HUDEP-2 (cell line): ENCODE data around the gene SGTA.
"Not testable (repeated sequence)": the region's sequence is repeated elsewhere in the genome, so short reads cannot be mapped to it uniquely, and the experiment has no call there.

ENCODE experiments used
- DNase-seq, 76 experiments: peaks; one replicate each; lab custom pipeline; 2025; ENCODE audit not compliant: unreplicated experiment in 76 of 76; lab: John Stamatoyannopoulos, UW

Gene SGTA

DNA sequence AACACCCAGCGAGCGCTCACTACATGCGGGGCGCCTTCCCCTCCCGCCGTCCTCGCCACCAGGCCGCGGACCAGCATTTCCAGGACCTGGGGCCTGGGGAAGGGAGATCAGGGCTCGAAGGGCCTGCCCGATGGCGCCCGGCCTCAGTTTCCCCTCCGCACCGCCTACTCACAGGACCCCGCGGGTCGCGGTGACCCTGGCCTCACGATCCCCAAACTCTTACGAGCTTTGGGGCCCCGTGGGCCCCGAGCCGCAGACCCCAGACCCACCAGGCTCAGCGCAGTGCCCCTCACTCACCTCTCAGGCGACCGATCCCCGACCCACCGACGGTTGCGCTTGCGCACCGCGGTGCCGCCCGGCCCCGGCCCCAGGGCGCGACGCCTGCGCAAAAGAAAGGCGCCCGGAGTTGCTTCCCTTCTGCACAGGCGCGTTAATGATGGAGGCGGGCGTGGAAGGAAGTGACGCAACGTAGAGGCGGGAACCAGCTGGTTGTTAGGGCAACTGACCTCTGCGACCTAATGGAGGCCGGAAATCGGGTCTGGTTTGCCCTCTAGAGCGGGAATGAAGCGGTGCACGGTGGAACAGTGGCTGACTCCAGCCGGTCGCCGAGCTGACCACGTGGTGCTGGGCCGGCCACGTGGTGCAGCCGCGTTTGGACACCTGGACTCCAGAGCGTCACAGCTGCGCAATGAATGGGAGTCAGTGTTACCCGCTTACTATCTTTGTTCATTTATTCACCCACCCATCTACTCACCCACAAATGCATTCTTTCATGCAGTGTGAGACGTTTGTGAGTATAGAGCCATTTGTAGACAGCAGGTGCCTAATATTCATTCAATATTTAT is at the start of gene SGTA:
Gene SGTA, minus strand, starts transcription at position 338 of the 845 bp plus-strand sequence. CDS start 14,205 bp downstream, outside the sequence.
- peak in 75 of 76 experiments; percentile 84 to 100 (median 99) for DNase-seq

DNA sequence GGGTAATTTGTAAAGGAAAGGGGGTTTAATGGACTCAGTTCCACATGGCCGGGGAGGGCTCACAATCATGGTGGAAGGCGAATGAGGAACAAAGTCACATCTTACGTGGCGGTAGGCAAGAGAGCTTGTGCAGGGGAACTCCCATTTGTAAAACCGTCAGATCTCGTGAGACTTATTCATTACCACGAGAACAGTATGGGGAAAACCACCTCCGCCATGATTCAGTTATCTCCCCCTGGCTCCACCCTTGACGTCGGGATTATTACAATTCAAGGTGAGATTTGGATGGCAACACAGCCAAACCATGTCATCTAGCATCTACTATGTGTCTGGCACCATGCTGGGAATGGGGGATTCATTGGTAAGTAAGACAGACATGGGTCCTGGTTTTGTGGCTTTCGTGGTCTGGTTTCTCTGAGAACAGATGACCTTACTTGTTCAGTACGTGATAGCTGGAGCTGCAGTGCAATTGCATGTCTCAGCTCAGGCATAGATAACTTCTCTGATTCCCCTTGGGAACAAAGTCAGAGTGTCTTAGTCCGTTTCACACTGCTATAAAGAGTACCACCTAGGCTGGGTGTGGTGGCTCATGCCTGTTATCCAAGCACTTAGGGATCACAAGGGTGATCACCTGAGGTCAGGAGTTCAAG is 44.9 kb upstream of the SGTA start:
- no peak for DNase-seq

- no peak for DNase-seq
Observed at GRCh38 chr19:2827022-2827421, 43.9 kb upstream of the SGTA start.

GRCh38 chr19:2824129-2824528 is 41.1 kb upstream of the SGTA start:
- no peak for DNase-seq

DNA sequence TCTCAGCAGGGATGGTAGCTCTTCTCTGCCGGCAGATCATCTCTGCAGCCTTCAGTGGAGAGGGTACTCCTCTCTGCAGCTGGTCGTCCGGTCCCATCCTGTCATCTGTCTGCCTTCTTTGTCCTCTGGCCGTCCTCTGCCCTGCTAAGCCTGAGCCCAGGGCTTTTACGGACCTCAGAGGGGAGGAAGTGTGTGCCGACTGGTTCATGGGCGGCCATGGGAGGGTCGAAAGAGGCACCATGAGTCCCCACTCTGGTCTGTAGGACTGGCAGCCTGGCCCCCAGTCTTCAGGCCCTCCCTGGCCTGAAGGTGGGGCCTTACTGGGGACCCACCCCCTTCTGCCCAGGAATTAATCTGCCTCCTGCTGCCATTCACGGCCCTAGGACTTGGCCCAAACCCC is 40.6 kb upstream of the SGTA start:
- no peak for DNase-seq

DNA sequence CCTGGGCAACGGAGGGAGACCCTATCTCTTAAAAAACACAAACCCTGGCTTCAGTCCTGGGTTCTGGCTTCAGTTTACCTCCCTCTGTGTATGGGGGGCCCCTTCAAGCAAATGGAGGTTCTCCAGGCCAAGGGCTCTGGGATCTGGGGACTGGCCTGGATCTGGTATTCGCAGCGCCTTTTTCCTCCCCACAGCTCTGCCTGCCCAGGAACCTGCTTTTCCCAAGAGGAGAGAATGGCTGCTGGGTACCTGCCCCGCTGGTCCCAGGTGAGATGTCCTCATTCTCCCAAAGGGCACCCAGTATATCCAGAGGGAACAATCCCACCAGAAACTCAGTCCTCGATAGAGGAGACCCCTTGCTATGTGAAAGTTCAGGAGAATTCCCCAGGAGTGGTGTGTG is 39.8 kb upstream of the SGTA start:
- DNase-seq, result no peak

DNA sequence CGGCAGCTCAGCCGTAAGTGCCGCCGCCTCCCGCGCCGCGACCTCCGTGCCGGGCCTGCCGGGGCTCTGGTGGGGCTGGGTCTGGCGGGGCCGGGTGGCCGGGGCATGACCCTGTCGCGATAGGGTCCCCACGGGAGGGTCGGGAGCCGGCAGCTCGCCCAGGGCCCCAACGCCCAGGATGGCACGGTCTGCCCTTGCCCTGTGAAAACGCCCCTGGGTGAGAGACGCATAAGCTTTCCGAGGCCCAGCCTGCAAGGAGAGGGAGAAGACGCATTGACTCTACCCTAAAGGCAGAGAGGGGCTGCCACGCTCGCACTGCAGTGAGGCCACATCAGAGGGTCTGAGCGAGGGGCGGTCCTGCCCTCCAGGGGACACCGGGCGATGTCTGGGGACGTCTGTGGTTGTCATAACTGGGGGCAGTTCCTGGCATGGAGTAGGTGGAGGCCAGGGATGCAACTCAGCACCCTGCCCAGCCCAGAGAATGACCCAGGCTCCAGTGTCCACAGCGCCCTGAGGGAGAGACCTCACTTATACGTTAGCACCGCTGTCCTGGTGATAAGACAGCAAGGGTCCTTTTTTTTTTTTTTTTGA is 37.1 kb upstream of the SGTA start:
- DNase-seq, result peak in 4 of 76 experiments; percentile 23 to 45 (median 26)

DNA sequence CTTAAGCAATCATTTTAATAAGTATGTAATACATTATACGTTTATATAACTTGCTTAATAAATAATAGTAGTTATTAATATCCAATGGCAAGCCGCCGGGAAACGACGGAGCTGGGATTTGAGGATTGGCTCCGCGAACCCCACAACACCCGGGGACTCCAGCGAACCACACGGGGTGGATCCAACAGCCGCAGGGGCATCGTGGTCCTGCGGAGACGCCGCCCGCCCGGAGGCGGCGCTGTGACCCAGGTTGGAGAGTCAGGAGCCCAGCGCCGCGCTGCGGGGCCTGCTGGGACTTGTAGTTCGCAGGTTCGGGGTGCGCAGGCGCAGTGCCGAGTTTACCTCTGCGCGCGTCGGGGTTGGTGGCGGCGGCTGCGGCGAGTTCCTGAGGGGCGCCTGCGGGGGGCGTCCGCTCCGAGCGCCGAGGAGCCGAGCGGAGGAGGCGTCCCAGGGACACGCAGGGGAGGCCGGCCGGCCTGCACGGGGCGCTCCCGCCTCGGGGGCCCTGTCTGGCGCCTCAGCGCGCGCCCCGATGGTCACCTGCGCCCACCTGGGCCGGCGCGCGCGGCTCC is 36.6 kb upstream of the SGTA start, which contains the start of gene ZNF554:
Gene ZNF554, plus strand, starts transcription at position 329 of the 572 bp plus-strand sequence. Its CDS starts 204 bp downstream, at position 533.
- DNase-seq, result peak in 75 of 76 experiments; percentile 42 to 99 (median 97)

GRCh38 chr19:2817237-2817829 is 34.3 kb upstream of the SGTA start:
- not testable (repeated sequence) for DNase-seq

DNA sequence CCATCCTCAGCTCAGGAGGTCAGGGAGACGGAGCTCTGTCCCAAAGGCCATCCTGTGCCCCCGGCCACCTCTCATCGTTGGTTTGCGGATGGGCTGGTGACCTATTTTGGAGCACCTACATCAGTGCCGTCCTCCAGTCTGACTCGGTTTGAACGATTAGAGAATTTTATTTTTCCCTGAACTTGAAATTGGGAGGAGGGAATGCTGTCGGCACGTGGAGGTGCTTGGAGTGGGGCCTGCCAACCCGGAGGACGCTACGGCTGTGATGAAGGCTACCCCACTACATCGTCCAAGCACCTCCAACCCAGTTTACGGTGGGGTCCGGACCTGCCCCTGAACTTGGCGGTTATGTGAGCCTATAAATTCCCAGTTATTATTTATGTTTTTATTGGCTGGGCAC is 33.6 kb upstream of the SGTA start:
- no peak for DNase-seq

DNA sequence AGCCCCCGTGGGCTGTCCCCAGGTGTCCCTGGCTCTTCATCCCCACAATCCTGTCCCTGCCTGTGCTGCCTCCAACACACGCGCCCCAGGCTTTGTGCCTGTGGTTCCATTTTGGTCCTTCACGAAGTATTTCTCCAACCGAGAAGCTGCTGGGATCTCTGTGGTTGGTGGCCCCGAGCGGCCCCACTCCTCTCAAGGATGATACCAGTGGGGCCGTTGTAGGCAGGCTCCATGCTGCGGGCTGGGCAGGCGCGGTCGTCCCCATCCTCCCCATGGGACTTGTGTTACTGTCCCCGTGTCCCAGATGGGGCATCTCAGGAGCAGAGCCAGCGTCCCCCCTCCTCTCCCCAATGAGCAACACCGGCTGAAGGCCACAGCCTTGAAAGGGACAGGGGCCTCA is 32.9 kb upstream of the SGTA start:
- no peak for DNase-seq

DNA sequence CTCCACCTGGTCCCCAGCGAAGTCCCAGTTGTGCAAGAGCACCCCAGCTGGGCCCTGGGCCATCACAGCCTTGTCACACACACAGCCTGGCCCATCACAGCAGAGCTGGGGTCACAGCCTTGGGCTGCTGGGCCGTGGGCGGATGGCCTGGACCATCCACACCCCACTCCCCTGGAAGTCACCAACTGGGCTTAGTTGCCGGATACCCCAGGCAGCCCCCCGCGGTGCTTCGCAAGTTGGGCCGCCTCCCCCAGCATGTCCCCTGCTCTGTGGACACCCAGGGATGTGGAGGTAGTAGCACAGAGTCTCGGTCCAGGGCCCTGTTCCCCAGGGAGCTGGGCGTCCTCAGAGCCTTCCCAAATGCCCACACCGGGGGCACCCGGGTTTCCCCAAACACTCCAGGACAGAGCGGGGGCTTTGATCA is 32.1 kb upstream of the SGTA start:
- no peak for DNase-seq

GRCh38 chr19:2814426-2814825 is 31.4 kb upstream of the SGTA start:
- DNase-seq, result no peak

DNA sequence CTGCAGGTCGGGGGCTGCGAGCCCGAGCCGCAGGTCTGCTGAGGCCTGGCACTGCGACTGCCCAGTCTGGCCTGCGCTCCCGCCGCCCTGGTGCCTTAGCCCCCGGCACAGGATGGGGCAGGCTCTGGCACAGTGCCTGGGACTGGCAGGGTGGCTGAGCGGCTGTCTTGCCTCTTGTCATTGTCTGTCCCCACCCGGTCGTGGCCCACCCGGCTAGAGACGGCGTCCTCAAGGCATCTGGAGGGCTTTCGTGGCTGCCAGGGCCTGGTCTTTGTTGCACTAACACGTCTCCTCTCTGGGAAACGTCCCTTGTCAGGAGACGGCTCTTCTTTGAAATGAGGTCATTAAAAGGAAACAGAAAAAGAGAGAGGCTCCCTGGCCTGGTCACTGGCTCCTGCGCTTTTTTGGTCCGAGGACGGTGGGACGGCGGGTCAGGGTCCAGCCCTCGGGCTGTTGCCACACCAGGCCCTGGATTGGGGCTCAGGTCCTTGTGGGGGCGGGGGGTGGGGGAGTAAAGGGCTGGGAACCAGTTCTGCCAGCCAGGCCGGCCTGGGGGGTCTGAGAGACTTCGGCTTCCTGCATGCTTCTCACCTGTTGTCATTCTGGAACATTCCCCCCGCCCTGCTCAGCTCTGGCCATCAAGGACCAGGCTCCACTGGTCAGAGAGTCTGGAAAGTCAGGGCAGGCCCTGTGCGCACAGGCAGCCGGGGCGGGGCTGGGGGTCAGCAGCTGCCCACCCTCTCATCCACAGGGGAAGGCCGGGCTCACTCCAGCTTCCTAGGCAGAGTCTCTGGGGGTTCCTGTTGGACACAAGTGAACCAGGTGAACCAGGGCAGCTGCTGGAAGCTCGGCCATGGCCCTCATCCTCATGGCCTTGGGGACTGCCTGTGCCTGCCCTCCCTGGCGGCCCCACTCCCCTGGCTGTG is 30.4 kb upstream of the SGTA start:
- DNase-seq, result no peak

- DNase-seq, result no peak
Observed at GRCh38 chr19:2812414-2813234, 29.6 kb upstream of the SGTA start.

DNA sequence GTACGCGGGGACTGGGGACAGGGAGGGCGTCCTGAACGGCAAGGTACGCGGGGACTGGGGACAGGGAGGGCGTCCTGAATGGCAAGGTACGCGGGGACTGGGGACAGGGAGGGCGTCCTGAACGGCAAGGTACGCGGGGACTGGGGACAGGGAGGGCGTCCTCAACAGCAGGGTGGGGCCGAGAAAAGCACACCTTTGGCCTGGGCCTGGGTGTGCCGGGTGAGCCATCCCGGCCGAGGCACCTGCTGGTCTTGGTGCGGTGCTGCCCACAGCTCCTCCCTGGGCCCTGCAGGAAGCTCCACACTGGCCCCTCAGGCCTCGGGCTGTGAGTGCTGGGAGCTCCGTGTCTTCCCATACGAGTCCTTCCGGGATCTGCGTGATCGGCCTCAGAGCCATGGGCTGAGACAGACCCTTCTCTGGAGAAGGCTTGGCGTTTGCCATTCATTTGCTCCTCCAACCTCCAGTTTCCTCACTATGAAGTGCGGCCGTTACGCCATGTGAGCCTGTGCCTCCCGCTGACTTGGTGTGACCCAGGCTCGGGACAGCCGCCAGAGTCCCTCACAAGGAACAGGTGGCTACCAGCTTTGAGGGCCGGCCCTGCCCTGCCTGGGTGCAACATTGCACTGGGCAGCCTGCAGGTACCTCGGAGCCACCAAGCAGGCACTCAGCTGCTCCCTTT is 28.8 kb upstream of the SGTA start:
- DNase-seq, result no peak

DNA sequence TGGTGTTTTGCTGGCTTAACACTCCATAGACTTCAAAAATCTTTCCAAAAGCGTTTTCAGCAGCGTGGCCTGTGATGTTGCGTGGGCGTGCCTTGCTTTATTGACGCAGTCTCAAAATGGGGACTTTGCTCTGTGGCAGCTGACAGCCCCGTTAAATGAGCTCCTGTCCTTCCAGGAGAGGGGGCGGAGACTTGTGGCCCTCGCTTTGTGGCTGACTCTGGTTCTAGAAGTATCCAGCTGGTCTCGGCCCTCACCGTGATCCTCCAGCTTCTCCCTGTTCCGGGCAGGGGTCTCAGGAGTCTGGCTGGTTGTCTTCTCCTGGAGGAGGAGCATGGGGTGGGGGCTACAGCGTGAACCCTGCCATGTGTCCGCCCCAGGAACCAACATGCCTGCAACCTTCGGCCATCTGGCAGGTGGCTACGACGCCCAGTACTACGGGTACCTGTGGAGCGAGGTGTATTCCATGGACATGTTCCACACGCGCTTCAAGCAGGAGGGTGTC is 28.2 kb upstream of the SGTA start:
- no peak for DNase-seq
